ENCODE measurements around the gene HS3ST6. TPM values are rescaled to one million over a fixed set of nuclear protein-coding genes. Genes with fewer than 3 reads are reported as not detected.
A peak's percentile ranks its signal among the peaks of the same experiment; 100 is the strongest.

HS3ST6 gene
- total RNA-seq: 1 to 10 TPM; 1.6 to 9.9 (median 6.3) TPM

DNA sequence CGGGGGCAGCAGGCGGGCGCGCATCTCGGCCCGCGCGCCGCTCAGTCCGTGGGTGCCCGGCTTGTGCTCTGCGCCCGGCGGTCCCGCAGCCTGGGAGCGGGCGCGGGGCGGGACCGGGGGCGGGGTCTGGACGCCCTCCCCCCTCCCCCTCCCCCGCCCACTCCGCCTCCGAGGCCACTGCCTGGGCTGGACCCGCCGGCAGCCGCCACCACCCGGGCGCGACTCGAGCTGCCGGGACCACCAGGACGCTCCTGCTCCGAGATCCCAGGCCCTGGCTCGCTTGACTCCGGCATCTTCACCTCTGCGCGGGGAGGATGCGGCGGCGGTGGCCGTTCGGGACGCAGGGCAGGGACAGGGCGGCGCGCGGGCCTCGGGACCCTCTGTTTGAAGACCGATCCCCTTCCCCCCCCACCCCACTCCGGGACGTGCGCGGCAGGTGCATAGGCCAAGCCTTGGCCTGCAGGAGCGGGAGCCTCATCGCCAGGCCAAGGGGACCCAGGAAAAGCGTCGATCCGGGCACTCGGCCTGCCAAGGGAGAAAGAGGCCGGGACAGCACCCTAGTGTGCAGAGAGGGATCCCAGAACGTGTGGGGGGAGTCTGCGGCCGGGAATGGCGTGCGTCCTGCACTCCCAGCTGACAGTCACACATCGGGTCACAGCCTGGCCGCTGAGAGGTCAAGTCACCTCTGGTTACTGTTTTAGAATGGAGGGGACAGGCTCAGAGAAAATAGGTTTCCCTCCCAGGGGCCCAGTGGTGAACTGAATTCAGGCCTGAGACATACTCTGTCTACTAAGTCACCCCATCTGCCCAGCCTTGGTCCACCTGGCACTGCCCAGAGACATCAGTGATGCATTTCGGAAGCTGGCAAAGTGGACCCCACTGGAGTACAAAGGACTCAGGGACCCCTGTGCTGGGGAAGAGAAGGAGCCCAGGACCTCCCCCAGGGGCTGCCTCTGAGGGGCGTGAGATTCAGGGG is at the start of gene HS3ST6:
HS3ST6 (minus strand) TSS at position 65 of the 976 bp plus-strand sequence. CDS start 92 bp downstream, outside the sequence.
- peaks cover 11 to 100% (median 17%) of the 10 kb centered on the region in 4 donors for H3K27me3 ChIP-seq
- no peak for DNase-seq
- peak within 1 kb of the TSS in 2 of 4 donors; percentile 33 to 55 for H3K27ac ChIP-seq
- no peaks in the 10 kb centered on the region for H3K9me3 ChIP-seq
- no peak for TF ChIP-seq POLR2A (IDR thresholded peaks at IDR 0.05)
- TF ChIP-seq, protein P1, sequence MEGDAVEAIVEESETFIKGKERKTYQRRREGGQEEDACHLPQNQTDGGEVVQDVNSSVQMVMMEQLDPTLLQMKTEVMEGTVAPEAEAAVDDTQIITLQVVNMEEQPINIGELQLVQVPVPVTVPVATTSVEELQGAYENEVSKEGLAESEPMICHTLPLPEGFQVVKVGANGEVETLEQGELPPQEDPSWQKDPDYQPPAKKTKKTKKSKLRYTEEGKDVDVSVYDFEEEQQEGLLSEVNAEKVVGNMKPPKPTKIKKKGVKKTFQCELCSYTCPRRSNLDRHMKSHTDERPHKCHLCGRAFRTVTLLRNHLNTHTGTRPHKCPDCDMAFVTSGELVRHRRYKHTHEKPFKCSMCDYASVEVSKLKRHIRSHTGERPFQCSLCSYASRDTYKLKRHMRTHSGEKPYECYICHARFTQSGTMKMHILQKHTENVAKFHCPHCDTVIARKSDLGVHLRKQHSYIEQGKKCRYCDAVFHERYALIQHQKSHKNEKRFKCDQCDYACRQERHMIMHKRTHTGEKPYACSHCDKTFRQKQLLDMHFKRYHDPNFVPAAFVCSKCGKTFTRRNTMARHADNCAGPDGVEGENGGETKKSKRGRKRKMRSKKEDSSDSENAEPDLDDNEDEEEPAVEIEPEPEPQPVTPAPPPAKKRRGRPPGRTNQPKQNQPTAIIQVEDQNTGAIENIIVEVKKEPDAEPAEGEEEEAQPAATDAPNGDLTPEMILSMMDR (IDR thresholded peaks at IDR 0.05): no peak
- peaks cover 36 to 77% (median 38%) of the 10 kb centered on the region in 3 donors for H3K4me1 ChIP-seq
- 12% methylated on average over 7 of the region's 71 CpGs; no CpG with 5 or more reads in 1 of the 2 donors for WGBS, 2 donors
- peak within 1 kb of the TSS; percentile 20 to 55 (median 52) for H3K4me3 ChIP-seq
- no peaks in the 10 kb centered on the region for H3K36me3 ChIP-seq
- intact Hi-C loops (cut with DNase I): no loop called here

DNA sequence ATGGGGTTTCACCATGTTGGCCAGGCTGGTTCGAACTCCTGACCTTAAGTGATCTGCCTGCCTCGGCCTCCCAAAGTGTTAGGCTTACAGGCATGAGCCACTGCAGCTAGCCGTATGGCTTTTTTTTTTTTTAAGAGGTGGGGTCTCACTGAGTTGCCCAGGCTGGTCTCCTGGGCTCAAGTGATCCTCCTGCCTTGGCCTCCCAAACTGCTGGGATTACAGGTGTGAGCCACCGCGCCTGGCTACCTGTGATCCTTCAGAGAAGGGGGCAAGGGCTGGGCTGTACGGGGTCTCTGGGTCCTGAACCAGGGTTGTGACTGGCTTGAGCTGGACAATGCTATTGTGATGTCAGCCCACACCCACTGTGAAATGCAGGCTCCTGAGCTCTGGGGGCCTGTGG is 48.2 kb upstream of the HS3ST6 start, which contains the start of gene RNF151:
RNF151 (plus strand) TSS at position 397 of the 400 bp plus-strand sequence. CDS start 26 bp downstream, outside the sequence.
- Histone ChIP-seq H3K4me1 (peaks cover 33 to 54% (median 34%) of the 10 kb centered on the region in 3 donors), H3K27me3 (no peaks in the 10 kb centered on the region), H3K36me3 (peaks cover 7 to 24% (median 14%) of the 10 kb centered on the region in 3 donors), H3K27ac (peak within 1 kb of the TSS; percentile 95 to 99 (median 98)), H3K4me3 (peak within 1 kb of the TSS; percentile 84 to 99 (median 88)), H3K9me3 (no peaks in the 10 kb centered on the region)
- WGBS, 2 donors: 92 to 100% methylated on average over 3 to 5 of the region's 6 CpGs
- DNase-seq: no peak
- intact Hi-C loops (cut with DNase I): no loop called here
- no peak for TF ChIP-seq POLR2A (IDR thresholded peaks at IDR 0.05)
- TF ChIP-seq, protein P1 (IDR thresholded peaks at IDR 0.05): no peak

DNA sequence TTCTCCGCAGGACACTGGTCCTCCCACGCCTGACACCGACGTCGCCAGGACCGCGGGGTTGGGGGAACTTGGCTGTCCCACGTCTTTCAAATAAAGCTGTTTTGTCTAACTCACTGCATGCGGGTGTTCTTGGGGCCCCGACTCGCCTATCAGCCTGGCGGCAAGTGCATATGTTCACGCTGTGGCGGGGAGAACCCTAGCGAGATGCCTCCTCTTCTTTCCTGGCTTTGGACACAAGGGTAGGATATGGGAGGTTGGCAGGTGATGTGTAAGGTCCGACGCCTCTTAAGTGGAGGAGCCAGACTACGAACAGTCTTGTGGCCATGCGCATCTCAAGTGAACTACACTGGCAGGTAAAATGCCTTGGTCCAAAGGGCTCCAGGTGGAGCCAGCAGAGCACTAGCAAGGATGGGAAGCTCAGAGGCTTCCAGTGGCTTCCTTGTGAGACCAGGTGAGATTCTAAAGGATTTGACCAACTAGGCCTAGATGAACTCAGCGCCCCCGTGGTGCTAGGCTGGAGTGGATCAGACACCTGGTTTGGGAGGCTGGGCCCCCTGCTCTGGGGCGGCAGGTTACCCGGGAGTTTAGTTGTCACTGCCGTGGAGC is 47.3 kb upstream of the HS3ST6 start:
- intact Hi-C loops (cut with DNase I): no loop called here
- Histone ChIP-seq H3K4me3 (peak overlapping the region; percentile 84 to 99 (median 88)), H3K36me3 (peaks cover 8 to 31% (median 14%) of the 10 kb centered on the region in 3 donors), H3K4me1 (peaks cover 33 to 54% (median 35%) of the 10 kb centered on the region in 3 donors), H3K9me3 (no peaks in the 10 kb centered on the region), H3K27ac (peak overlapping the region; percentile 95 to 99 (median 98)), H3K27me3 (no peaks in the 10 kb centered on the region)
- no peak for TF ChIP-seq POLR2A (IDR thresholded peaks at IDR 0.05)
- TF ChIP-seq, protein P1 (IDR thresholded peaks at IDR 0.05): no peak
- WGBS, 2 donors: 11 to 14% methylated on average over 12 to 18 of the region's 24 CpGs
- no peak for DNase-seq

DNA sequence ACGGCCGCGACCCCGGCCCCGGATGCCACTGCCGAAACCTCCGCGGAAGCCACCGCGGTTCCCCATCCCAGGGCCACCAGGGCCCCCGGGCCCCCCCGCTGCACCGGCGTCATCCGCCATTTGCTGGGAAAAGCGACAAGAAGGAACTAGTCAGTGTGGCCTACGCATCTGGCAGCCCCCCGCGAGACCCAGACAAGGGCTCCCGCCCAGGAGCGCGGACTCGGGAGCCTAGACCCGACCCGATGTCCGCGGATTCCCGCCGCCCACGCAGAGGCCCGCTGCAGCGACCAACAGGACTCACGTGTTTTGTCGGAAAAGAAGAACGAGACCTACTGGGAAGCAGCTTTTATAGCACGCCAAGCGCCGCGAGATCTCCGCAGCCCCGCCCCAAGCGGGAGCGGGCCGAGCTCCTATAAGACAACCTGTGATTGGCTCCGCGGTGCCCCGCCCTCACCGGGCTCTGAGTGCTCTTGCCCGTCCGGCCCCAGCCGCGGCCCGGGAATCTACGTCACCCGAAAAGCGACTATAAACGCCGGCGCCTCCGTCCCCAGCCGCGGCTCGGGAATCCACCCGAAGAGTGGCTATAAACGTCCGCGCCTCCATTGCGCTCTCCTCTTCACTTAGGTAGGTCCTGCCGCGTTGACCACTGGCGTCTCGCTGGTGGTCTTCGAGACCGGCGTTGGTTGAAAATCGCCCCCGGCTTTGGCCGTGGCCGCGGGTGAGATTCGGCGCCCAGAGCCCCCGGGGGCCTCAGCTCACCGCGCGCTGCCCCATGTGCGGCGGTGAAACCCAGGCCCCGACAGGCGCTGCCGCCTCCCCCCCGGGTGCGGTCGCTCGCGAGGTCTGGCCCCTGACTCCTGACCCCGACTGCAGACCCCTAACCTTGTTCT is 46.5 kb upstream of the HS3ST6 start, which contains the start of gene RPS2:
RPS2 (minus strand) TSS at position 321 of the 890 bp plus-strand sequence; CDS start at position 120, 201 bp downstream.
- TF ChIP-seq, protein P1 (IDR thresholded peaks at IDR 0.05): peak in 4 of 6 experiments; percentile 8 to 15 (median 15)
- peak in 3 of 4 donors; percentile 86 to 98 (median 94) for TF ChIP-seq POLR2A (IDR thresholded peaks at IDR 0.05)
- 0 to 1% methylated on average over 25 to 28 of the region's 97 CpGs for WGBS, 2 donors
- peak within 1 kb of the TSS; percentile 84 to 99 (median 88) for H3K4me3 ChIP-seq
- no peaks in the 10 kb centered on the region for H3K9me3 ChIP-seq
- peak; percentile 93 for DNase-seq
- intact Hi-C loops (cut with DNase I): no loop called here
- H3K4me1 ChIP-seq: peaks cover 33 to 62% (median 40%) of the 10 kb centered on the region in 3 donors
- no peaks in the 10 kb centered on the region for H3K27me3 ChIP-seq
- H3K36me3 ChIP-seq: peaks cover 8 to 31% (median 14%) of the 10 kb centered on the region in 3 donors
- peak within 1 kb of the TSS; percentile 95 to 99 (median 98) for H3K27ac ChIP-seq

All from esophagus squamous epithelium (tissue), 5 donors.